Activated CD4-positive, alpha-beta T cell treated with anti-CD3 and anti-CD28 coated beads for 36 hours (primary cell): Measurements from ENCODE around the gene ADAM15. TPM values are rescaled to one million over a fixed set of nuclear protein-coding genes. Genes with fewer than 3 reads are reported as not detected.

Source experiments
- ATAC-seq: fragments of 200-7000 bp; cut with Tn5 transposase; one replicate; pipeline ENCODE4 v1.10.0; 2021; ENCODE audit warnings: mild to moderate bottlenecking, moderate library complexity
- CTCF ChIA-PET: fragments of 350-600 bp; sonication (Branson Sonifier 250); formaldehyde crosslinking; loops from one replicate; lab custom pipeline; 2021; ENCODE audit warnings: antibody characterized with exemption; lab: Charles Lee
- POLR2A ChIA-PET: fragments of 350-600 bp; sonication (Branson Sonifier 250); formaldehyde crosslinking; loops from one replicate; lab custom pipeline; 2021; ENCODE audit warnings: antibody characterized with exemption, inconsistent platforms; lab: Charles Lee
- DNase-seq: peaks from one replicate; pipeline ENCODE4 v3.0.0-alpha.2; 2020
- H3K27ac Mint-ChIP-seq: one replicate; pipeline ENCODE4 v1.8.0; 2021; ENCODE audit warnings: mixed read lengths
- H3K27me3 Mint-ChIP-seq: one replicate; pipeline ENCODE4 v1.8.0; 2021; ENCODE audit warnings: mixed read lengths
- H3K36me3 Mint-ChIP-seq: one replicate; pipeline ENCODE4 v1.8.0; 2021; ENCODE audit warnings: low read depth, mixed read lengths
- H3K4me1 Mint-ChIP-seq: one replicate; pipeline ENCODE4 v1.8.0; 2021; ENCODE audit warnings: mixed read lengths
- H3K4me3 Mint-ChIP-seq: one replicate; pipeline ENCODE4 v1.8.0; 2021; ENCODE audit warnings: mild to moderate bottlenecking, moderate library complexity, mixed read lengths
- H3K9me3 Mint-ChIP-seq: one replicate; pipeline ENCODE4 v1.8.0; 2021; ENCODE audit warnings: low read depth, mixed read lengths
- intact Hi-C, 2 experiments: fragments of 100-400 bp; cut with DNase I in 1 of 2; cut with micrococcal nuclease in 1 of 2; formaldehyde crosslinking; loops; one replicate each; pipeline versions ENCODE4 v1.14.2 to v1.15.1; 2022 to 2024; cut with DNase I, micrococcal nuclease
- total RNA-seq, 2 experiments: library from RNA; stranded (reverse); gene quantifications; one replicate each; pipeline ENCODE4 v1.2.3, GENCODE V29; 2021

The ADAM15 gene
- total RNA-seq, 2 experiments from 2014 or later: 42.4 to 48.8 TPM

GRCh38 chr1:155071701-155072100 lies 20.6 kb downstream of the ADAM15 start:
- peaks cover 4% of the 10 kb centered on the region for H3K36me3 Mint-ChIP-seq
- H3K4me3 Mint-ChIP-seq: no peak overlapping the region
- peaks cover 16% of the 10 kb centered on the region for H3K4me1 Mint-ChIP-seq
- DNase-seq (no peak), ATAC-seq (no peak)
- H3K27ac Mint-ChIP-seq: no peak overlapping the region
- H3K9me3 Mint-ChIP-seq: no peaks in the 10 kb centered on the region
- no peaks in the 10 kb centered on the region for H3K27me3 Mint-ChIP-seq
- CTCF ChIA-PET: interaction anchor here (0.6 to 2.0 kb wide), 4 partner anchors 10 to 116 kb away, joined by 3 to 6 read pairs (median 4); partner anchors contain the start of gene PBXIP1
- POLR2A ChIA-PET: no interaction called here
- intact Hi-C loops: loop anchor here in 1 of 2 experiments (1.0 kb wide), 2 partner anchors 8 to 14 kb away; partner anchors contain the start of gene EFNA4

DNA sequence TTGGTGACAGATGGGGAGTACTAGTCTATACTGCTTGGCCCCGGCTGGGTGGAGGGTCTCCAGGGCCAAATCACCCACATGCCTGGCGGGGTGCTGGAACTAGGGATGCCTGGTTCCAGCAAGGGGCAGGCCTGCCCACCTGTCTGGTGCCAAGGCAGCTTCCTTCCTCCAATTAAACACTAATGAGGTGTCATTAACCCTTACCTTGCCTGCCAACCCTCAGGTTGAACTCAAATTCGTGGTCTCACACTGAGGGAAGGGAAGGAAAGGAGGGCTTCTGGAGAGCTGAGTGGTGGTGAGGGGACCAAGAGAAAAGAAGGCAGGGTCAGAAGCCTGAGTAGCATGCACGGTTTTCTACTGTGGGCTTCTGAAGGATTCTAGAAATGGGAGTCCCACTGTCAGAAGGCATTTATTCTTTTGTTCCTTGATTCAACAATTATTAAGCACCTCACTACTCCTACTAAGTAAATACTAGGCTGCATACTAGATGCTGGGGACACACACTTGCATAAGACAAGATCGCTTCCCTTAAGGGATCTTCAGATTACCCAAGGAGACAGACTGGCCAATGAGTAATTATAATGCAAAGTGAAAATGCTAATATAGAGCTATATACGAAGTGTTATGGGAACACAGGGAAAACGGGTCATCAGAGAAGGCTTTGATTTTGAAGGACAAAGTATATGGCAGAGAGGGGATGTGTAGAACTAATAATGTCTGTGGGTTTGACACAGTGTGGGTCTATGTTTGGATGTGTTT lies 21.6 kb downstream of the ADAM15 start:
- ChIA-PET CTCF (interaction anchor here (0.9 to 2.0 kb wide), 6 partner anchors 11 to 31 kb away, joined by 3 to 6 read pairs (median 4); no protein-coding TSS in a partner anchor), POLR2A (no interaction called here)
- H3K27me3 Mint-ChIP-seq: no peaks in the 10 kb centered on the region
- H3K27ac Mint-ChIP-seq: no peak overlapping the region
- DNase-seq: no peak
- intact Hi-C loops: no loop called here
- H3K4me1 Mint-ChIP-seq: peaks cover 18% of the 10 kb centered on the region
- H3K9me3 Mint-ChIP-seq: no peaks in the 10 kb centered on the region
- no peak for ATAC-seq
- peaks cover 4% of the 10 kb centered on the region for H3K36me3 Mint-ChIP-seq
- H3K4me3 Mint-ChIP-seq: no peak overlapping the region

GRCh38 chr1:155073377-155074242 lies 22.5 kb downstream of the ADAM15 start:
- peaks cover 2% of the 10 kb centered on the region for H3K36me3 Mint-ChIP-seq
- no peak overlapping the region for H3K4me3 Mint-ChIP-seq
- ChIA-PET CTCF (interaction anchor here (0.9 to 2.0 kb wide), 5 partner anchors 11 to 32 kb away, joined by 3 to 7 read pairs (median 4); no protein-coding TSS in a partner anchor), POLR2A (no interaction called here)
- no peaks in the 10 kb centered on the region for H3K9me3 Mint-ChIP-seq
- no peak overlapping the region for H3K27ac Mint-ChIP-seq
- DNase-seq (peak; percentile 39), ATAC-seq (peak; percentile 25)
- no peaks in the 10 kb centered on the region for H3K27me3 Mint-ChIP-seq
- peaks cover 24% of the 10 kb centered on the region for H3K4me1 Mint-ChIP-seq
- intact Hi-C loops: no loop called here

DNA sequence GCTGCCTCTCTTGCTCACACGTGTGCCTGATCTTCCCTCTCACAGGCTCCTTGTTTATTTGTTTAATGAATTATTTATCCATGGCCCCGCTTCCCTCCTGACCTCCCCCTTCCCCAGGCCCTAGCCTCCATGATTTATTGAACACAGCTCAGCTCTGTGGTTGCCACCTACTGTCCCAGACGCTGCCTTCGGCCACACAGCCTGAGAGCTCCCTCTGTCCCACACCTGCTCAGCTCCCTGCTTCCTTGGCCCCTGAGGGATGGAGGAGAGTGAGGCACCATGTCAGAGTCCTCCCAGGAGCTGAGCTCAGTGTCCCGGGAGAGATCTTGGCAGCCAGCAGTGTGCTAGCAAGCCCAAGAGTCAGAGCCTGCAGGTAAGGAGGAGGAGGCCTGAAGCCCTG lies 24.4 kb downstream of the ADAM15 start:
- ChIA-PET CTCF (interaction anchor here (0.7 to 2.6 kb wide), 5 partner anchors 9 to 855 kb away, joined by 3 to 17 read pairs (median 5); partner anchors contain the start of genes EFNA4, KRTCAP2 and UBAP2L), POLR2A (no interaction called here)
- peaks cover 9% of the 10 kb centered on the region for H3K27me3 Mint-ChIP-seq
- no peak overlapping the region for H3K27ac Mint-ChIP-seq
- intact Hi-C loops: no loop called here
- peaks cover 1% of the 10 kb centered on the region for H3K36me3 Mint-ChIP-seq
- no peak for ATAC-seq
- no peaks in the 10 kb centered on the region for H3K9me3 Mint-ChIP-seq
- H3K4me1 Mint-ChIP-seq: peaks cover 32% of the 10 kb centered on the region
- no peak for DNase-seq
- H3K4me3 Mint-ChIP-seq: no peak overlapping the region

DNA sequence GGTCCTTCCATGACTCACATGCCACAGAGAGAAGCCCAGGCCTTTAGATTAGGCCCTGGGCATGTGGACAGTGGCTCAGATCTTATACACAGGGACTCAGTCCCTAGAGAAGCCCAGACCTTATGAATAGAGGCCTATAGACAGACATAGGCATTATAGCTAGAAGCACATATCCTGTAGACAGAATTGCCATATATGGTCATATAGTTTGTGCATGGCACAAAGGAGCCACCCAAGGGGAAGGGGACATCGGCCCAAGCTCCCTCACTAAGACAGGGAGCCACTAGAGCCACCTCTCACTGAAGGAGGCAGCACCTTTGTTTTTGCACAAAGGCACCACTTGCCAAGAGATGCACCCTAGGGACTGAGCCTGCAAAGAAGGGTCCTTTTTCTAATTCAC lies 25.3 kb downstream of the ADAM15 start:
- Mint-ChIP-seq H3K27ac (no peak overlapping the region), H3K4me1 (peaks cover 36% of the 10 kb centered on the region), H3K36me3 (peaks cover 1% of the 10 kb centered on the region), H3K27me3 (peaks cover 13% of the 10 kb centered on the region), H3K4me3 (no peak overlapping the region), H3K9me3 (no peaks in the 10 kb centered on the region)
- intact Hi-C loops: no loop called here
- ATAC-seq (no peak), DNase-seq (no peak)
- POLR2A ChIA-PET: no interaction called here
- CTCF ChIA-PET: interaction anchor here (0.8 to 2.6 kb wide), 4 partner anchors 9 to 96 kb away, joined by 3 to 17 read pairs (median 4); partner anchors contain the start of genes ADAM15, EFNA4 and KRTCAP2

- peaks cover 1% of the 10 kb centered on the region for H3K36me3 Mint-ChIP-seq
These were observed 26.2 kb downstream of the ADAM15 start for GRCh38 chr1:155077346-155077745.

GRCh38 chr1:155077758-155078445 lies 26.8 kb downstream of the ADAM15 start:
- Mint-ChIP-seq H3K36me3 (peaks cover 1% of the 10 kb centered on the region), H3K27ac (no peak overlapping the region), H3K4me1 (peaks cover 48% of the 10 kb centered on the region), H3K27me3 (peaks cover 23% of the 10 kb centered on the region), H3K9me3 (no peaks in the 10 kb centered on the region), H3K4me3 (no peak overlapping the region)
- DNase-seq: peak; percentile 43
- peak; percentile 49 for ATAC-seq
- intact Hi-C loops: loop anchor here in 1 of 2 experiments (1.0 kb wide), 1 partner anchor 14 kb away; no protein-coding TSS in a partner anchor
- ChIA-PET CTCF (interaction anchor here (0.7 to 2.9 kb wide), 7 partner anchors 7 to 96 kb away, joined by 3 to 20 read pairs (median 5); partner anchors contain the start of genes ADAM15, EFNA4 and TRIM46), POLR2A (interaction anchor here (0.5 kb wide), 1 partner anchor 65 kb away, joined by 3 read pairs; no protein-coding TSS in a partner anchor)

More at GRCh38 chr1:155077346-155077745, 26.2 kb downstream of the ADAM15 start:
- ChIA-PET CTCF (interaction anchor here (1.6 to 2.9 kb wide), 5 partner anchors 8 to 97 kb away, joined by 4 to 20 read pairs (median 15); partner anchors contain the start of genes EFNA4, KRTCAP2 and TRIM46), POLR2A (no interaction called here)
- Mint-ChIP-seq H3K9me3 (no peaks in the 10 kb centered on the region), H3K27me3 (peaks cover 19% of the 10 kb centered on the region), H3K27ac (no peak overlapping the region), H3K4me3 (no peak overlapping the region), H3K4me1 (peaks cover 42% of the 10 kb centered on the region)
- ATAC-seq: no peak
- no peak for DNase-seq
- intact Hi-C loops: no loop called here

DNA sequence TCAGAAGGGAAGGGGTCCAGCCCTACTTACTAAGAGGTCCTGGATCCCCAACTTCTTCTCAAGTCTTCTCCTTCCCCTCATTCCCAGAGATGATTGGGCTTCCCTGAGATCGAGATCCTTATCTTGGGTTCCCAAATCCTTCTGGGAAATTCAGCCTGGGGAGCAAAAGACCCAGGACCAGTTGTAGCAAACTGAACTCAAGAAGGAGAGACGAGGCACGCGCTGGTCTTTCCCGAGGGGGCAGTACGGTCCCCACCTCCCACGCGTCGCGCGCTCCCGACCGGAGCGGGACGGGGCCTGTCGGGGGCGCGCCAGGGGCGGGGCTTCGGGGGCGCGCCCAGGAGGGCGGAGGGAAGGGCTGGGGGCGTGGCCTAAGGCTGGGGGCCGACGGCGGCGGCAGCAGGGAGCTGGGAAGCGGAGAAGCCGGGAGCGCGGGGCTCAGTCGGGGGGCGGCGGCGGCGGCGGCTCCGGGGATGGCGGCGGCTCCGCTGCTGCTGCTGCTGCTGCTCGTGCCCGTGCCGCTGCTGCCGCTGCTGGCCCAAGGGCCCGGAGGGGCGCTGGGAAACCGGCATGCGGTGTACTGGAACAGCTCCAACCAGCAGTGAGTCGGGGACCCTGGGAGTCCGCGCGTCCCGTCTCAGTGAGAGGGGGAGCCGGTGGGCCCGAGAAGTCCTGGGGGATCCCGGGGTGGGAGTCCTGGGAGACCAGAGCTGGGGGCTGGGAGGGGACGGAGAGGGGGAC lies 27.5 kb downstream of the ADAM15 start, which contains the start of gene EFNA3:
Gene EFNA3, plus strand, starts transcription at position 369 of the 741 bp plus-strand sequence. Its CDS starts 105 bp downstream, at position 474.
- ATAC-seq (peak; percentile 34), DNase-seq (peak; percentile 83)
- Mint-ChIP-seq H3K4me1 (peaks cover 46% of the 10 kb centered on the region), H3K4me3 (peak within 1 kb of the TSS; percentile 61), H3K27ac (peak within 1 kb of the TSS; percentile 15), H3K9me3 (no peaks in the 10 kb centered on the region), H3K36me3 (peaks cover 1% of the 10 kb centered on the region), H3K27me3 (peaks cover 31% of the 10 kb centered on the region)
- intact Hi-C loops: loop anchor here in 1 of 2 experiments (1.0 kb wide), 1 partner anchor 14 kb away; no protein-coding TSS in a partner anchor
- ChIA-PET POLR2A (interaction anchor here (0.5 kb wide), 1 partner anchor 66 kb away, joined by 3 read pairs; no protein-coding TSS in a partner anchor), CTCF (interaction anchor here (0.7 to 2.9 kb wide), 7 partner anchors 8 to 96 kb away, joined by 3 to 20 read pairs (median 5); partner anchors contain the start of genes ADAM15, EFNA4 and TRIM46)

GRCh38 chr1:155079210-155079486 lies 28.0 kb downstream of the ADAM15 start:
- Mint-ChIP-seq H3K4me3 (peak overlapping the region; percentile 61), H3K27ac (peak overlapping the region; percentile 15), H3K9me3 (no peaks in the 10 kb centered on the region), H3K36me3 (peaks cover 1% of the 10 kb centered on the region), H3K4me1 (peaks cover 45% of the 10 kb centered on the region), H3K27me3 (peaks cover 35% of the 10 kb centered on the region)
- CTCF ChIA-PET: interaction anchor here (2.0 to 2.9 kb wide), 3 partner anchors 9 to 14 kb away, joined by 5 to 20 read pairs (median 15); partner anchors contain the start of gene EFNA4
- DNase-seq (no peak), ATAC-seq (no peak)
- intact Hi-C loops: no loop called here
- POLR2A ChIA-PET: no interaction called here
